GM19438 (cell line): ENCODE data around the gene TKT.
"Not testable (repeated sequence)": the region's sequence is repeated elsewhere in the genome, so short reads cannot be mapped to it uniquely, and the experiment has no call there.

ENCODE experiments used
- ATAC-seq: cut with Tn5 transposase; IDR thresholded peaks from one replicate; pipeline ENCODE4 v1.9.1; 2021; ENCODE audit warnings: low read depth; ENCODE audit not compliant: unreplicated experiment

The TKT gene, protein sequence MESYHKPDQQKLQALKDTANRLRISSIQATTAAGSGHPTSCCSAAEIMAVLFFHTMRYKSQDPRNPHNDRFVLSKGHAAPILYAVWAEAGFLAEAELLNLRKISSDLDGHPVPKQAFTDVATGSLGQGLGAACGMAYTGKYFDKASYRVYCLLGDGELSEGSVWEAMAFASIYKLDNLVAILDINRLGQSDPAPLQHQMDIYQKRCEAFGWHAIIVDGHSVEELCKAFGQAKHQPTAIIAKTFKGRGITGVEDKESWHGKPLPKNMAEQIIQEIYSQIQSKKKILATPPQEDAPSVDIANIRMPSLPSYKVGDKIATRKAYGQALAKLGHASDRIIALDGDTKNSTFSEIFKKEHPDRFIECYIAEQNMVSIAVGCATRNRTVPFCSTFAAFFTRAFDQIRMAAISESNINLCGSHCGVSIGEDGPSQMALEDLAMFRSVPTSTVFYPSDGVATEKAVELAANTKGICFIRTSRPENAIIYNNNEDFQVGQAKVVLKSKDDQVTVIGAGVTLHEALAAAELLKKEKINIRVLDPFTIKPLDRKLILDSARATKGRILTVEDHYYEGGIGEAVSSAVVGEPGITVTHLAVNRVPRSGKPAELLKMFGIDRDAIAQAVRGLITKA

DNA sequence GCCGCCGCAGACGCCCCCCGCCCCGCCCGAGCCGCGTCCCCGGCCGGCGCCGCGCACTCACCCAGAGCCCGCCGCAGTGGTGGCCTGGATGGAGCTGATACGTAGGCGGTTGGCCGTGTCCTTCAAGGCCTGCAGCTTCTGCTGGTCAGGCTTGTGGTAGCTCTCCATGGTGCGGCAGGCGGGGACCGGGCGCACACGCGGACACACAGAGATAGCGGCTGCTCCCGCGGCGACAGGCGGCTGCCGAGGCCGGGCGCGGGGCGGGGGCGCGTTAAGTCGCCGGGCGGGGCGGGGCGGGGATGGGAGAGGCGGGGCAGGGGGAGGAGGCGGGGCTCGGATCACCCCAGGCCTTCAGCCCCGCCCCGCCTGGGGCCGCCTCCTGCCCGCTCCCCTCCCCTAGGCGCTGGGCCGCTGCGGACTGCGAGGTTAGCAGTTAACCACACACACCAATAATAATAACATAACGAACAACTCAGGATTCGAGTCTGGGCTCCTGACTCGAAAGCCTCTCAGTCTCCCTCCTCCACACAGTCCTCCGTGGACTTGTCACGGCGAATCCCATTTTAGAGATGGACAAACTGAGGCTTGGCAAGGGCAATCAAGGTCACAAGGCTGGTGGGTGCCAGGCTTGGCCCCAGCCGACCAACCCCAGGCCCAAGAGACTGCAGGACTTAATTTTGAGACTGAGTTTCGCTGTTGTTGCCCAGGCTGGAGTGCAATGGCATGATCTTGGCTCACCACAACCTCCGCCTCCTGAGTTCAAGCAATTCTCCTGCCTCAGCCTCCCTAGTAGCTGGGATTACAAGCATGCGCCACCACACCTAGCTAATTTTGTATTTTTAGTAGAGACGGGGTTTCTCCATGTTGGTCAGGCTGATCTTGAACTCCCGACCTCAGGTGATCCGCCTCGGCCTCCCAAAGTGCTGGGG is at the start of gene TKT:
TSS of gene TKT (minus strand) at position 248 of the 929 bp plus-strand sequence. CDS start at position 168, 80 bp downstream.
- ATAC-seq: peak; percentile 50

DNA sequence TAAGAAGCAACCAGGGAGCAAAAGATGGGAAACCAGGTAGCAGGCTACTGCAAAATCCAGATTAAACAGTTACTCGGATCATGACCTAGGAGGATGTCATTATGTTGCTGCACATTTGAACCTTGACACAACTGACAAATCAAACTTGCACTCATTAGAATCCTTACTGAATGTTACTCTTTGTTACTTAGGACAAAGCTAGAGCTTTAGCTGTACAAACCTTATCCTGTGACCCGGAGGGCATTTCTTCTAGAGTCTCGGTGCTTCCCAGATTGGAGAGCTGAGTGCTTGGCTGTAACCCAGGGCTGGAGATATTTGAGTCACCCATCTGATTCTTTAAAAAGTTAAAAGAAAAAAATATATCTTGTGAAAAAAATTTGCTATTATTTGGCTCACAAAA is 48.1 kb upstream of the TKT start:
- no peak for ATAC-seq

DNA sequence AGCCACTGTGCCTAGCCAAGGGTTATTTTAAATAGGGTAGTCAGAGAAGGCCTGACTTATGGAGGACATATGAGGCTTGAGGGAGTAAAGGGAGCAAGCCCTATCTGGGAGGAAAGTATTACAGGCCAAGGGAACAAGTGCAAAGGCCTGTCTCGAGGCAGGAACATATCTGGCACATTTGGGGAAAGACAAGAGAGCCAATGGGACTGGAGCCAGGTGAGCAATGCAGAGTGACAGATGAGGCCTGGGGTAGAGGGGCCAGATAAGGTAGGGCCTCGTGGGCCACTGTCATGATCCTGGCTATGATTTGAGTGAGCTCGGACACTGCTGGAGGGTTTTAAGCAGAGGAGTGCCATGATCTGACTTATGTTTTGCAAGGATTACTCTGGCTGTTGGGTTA is 47.7 kb upstream of the TKT start:
- ATAC-seq: no peak

DNA sequence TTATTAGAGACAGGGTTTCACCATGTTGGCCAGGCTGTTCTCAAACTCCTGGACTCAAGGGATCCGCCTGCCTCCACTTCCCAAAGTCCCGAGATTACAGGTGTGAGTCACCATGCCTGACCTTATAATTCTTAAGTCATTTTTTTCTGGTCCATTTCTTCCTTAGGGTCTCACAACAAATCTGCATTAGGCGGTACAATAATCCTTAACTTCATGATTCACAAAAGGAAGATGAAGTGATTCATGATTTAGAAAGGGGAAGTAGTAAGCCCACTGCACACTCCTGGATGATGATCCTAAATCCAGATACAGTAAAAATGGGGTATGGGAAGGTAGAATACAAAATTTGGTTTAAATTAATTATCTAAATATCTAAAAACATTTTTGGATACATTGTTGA is 45.0 kb upstream of the TKT start:
- ATAC-seq: no peak

DNA sequence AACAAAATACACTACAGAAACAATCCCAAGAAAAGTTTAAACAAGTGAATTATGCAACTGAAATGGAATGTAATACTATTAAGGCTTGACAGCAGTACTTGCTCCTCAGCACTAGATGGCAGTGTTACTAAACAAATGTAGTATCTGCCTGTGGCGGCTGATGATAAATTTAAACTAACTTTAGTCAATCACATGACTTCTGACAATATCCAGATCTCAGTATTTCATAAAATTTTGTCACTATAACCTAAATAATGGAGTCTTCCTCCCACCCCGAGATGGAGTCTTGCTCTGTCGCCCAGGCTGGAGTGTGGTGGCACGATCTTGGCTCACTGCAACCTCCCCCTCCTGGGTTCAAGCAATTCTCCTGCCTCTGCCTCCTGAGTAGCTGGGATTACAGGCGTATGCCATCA is 43.8 kb upstream of the TKT start:
- not testable (repeated sequence) for ATAC-seq

DNA sequence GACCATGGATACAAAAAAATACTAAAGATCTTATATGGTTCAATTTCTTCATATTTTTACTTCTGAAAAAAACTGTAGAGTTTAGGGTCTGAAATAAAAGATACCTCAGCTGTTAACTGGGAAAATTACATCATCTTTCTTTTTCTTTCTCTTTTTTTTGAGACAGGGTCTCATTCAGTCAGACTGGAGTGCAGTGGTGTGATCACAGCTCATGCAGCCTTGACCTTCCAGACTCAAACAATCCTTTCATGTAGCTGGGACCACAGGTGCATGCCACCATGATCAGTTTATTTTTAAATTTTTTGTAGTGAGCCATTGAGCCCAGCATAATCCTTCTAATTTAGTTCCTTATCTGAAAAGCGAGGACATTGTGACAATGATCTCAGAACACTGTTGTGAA is 39.6 kb upstream of the TKT start:
- no peak for ATAC-seq

DNA sequence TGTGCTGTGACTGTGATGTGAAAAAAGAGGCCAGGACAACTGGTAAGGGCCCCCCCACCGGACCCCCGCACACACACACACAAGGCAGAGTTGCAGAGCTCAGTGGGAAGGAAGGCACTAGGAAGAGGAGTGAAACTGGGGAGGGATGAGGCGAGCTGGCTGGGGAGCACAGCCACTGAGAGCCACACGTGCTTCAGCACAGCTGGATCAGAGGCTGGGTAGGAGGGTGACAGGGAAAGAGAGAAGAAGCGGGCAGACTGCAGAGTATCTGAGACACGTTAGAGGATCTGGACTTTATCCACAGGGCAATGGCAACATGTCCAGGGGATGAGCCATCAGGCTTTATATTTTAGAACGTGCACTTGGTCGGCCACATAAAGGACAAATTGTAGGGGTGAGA is 38.0 kb upstream of the TKT start:
- ATAC-seq: no peak

DNA sequence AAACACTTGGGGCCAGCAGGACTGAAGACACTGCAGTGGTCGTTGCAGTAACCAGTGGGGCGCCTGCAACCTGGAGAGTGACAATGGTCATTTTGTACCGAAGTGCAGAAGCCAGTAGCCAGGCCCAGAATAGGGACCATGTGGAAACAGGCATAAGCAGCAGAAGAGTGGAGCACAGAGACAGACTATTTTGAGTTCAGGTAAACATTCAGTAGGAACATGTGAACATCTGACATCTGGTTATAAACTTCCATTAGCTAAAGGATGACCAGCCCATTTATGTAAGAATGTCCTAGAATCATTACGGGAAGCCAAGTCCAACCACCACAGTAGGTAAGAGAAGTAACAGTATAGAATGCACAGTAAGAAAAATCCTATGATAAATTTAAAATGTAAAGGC is 32.4 kb upstream of the TKT start:
- ATAC-seq: no peak

DNA sequence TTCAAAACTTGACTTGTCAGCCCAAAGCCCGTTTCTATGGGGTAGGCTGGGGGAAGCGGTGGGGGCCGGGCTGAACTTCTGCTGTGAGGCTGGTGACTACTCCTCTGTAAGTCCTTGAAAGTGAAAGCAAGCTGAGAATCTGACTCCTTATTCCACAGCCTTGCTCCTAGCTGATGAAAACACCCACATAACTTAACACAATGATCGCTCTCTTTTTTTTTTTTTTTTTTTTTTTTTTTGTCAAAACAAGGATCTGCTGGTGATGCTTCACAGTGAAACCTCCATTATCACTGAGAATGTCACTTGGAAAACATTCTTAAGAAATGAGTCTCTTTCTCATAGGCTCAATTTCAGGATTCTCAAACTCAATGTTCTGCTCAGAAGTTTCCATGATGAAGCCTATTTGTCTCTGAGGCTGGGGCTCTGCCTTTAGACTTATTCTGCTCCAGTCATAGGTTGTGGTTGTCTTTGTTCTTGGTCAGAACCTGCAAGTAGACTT is 31.4 kb upstream of the TKT start:
- no peak for ATAC-seq

DNA sequence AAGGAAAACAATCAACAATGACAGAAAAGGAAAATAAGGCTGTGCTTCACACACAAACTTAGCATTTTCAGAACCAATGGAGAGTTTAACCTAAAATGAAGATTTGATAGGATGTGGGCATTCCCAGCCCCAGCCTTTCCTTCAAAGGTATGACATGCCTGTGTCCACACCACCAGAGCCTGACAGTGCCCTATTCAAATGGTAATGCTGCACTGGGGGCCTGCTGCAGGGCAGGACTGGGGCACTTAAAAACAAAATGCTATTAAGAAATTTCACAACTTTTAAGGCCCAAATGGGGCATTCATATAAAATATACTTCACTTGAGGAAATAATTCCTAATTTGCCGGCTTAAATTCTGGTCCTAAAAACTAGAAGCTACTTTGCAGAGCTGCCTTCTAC is 30.9 kb upstream of the TKT start:
- no peak for ATAC-seq

DNA sequence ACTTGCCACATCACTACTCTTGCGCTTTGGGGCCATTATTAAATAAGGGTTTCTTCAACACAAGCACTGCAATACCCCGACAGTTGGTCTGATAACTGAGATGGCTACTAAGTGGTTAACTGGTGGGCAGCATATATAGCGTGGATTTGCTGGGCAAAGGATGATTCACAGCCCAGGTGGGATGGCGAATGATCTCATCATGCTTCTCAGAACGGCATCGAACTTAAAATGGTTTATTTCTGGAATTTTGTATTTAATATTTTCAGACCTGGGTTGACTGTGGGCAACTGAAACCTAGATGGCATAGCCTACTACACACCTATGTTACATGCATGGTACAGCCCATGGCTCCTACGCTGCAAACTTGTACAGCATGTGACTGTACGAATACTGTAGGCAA is 26.8 kb upstream of the TKT start:
- ATAC-seq: no peak

DNA sequence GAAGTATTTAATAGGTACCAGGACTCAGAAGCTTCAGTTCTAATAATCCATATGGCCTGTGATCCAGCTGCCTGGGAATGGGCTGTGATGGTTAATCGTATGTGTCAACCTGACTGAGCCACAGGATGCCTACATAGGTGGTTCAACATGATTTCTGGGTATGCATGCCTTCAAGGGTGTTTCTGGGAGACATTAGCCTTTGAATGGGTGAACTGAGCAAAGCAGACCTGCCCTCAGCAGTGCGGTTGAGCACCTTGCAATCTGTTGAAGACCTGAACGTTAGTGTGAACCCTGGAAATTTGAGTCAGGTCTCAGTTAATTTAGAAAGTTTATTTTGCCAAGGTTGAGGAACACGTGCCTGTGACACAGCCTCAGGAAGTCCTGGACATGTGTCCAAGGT is 22.8 kb upstream of the TKT start:
- ATAC-seq: no peak

DNA sequence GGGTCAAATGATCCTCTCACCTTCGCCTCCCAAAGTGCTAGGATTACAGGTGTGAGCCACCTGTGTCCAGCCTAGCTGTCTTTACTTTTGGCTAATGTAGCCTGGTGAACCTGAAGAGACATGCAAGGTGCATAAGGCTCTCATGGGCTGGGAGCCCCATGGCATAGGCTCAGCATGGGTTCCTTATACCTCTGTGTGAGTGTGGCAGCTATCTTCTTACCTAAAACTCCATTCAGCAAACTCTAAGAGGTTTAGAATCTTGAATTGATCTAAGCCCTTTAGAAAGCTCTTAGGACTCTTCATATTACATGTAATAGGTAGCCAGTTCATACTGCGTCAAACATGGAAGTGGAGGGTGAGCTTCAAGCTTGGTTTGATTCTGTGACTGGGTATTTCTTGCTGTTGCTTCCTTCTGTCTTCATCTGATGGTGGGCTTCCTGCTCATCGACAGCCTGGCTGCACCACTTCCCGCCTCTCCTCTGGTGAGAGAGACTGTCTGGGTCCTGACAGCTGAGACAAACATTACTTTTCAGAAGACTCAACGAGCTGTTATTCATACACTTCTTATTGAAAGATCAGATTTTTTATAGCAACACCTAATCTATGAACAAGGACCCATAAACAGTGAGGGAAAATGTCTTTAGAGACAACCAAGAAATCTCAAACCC is 19.2 kb upstream of the TKT start:
- ATAC-seq: no peak

DNA sequence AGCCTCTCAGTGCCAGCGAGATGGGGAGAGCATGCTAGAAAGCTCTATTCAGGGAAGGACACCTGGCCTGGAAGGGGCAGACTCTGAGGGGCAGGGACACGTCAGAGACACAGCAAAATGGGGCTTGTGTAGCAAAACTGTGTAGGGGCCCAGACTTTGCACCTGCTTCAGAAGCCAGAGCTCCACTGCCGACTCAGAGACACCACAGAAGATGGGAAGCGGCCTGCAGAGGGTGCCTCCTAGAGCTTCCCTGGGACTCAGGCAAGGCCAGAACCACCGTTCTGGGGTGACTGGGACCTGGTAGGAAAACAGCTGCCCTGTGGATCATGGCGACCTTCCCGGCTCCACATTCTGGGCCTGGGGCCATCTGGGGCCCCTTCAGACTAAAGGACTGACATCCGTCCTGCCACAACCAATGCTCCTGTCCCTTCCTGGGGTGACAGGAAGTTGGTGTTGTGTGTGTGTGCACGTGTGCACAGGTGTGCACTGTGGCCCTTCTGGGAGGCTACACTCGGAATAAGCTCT is 17.4 kb upstream of the TKT start:
- ATAC-seq: no peak

DNA sequence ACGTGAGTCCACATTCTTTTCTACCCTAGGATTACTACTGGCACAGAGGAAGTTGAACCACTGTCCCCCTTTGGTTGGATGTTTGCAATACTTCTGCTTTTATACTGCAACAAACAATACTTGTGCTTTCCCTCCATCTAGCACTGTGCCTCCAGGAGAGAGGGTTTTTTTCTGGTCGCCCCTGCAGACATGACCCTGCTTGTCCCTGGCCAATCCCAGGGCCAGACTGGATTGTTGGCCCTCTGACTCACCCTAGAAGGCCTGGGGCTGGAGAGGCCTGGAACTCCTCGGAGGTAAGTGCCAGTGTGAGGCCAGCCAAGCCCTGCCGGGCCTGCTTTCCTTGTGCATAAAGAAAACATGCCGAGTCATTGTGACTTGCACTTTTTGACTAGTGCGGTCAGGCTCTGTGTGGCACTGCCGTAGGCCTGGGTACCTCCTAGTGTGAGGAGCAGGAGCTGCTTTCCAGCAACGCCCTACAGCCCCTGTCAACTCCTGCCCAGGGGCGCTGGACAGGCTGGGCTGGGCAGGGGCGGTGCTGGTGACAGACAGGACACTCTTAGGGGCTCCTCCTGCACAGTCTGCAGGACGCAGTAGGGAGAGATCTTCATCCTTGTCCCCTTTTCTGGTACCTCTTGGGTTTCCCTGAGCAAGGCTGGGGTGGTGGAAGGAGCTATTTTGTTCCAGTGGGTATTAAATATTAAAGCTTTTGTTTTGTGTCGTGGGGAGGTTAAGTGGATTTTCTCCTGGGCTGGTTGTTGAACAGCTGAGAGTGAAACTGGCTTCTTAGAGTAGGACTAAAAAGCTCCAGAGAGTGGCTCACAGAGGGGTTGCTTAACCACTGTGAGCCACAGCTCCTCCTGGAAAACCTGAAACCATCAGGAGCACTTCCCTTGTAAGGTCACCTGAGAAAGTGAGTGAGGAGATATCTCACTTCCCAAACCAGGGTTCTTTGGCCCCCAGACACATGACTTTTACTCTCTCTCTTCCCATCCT is 14.4 kb upstream of the TKT start:
- ATAC-seq: no peak

DNA sequence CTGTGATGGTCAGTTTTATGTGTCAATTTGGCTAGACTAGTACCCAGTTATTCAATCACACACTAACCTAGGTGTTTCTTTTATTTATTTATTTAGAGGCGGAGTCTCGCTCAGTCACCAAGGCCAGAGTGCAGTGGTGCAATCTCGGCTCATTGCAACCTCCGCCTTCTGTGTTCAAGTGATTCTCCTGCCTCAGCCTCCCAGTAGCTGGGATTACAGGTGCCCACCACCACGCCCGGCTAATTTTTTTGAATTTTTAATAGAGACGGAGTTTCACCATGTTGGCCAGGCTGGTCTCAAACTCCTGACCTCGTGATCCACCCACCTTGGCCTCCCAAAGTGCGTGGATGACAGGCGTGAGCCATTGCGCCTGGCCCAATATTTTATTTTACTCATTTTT is 13.4 kb upstream of the TKT start:
- not testable (repeated sequence) for ATAC-seq

DNA sequence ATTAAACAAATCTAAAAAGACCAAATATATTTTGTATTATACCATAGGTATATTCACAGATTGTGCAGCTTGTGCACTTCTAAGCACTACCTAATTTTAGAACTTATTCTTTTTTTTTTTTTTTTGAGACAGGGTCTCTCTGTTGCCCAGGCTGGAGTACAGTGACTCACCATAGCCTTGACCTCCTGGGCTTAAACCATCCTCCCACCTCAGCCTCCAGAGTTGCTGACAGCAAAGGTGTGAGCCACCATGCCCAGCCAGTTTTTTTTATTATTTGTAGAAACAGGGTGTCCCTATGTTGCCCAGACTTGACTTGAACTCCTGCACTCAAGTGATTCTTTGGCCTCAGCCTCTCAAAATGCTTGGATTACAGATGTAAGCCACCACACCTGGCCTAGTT is 11.9 kb upstream of the TKT start:
- ATAC-seq: no peak

DNA sequence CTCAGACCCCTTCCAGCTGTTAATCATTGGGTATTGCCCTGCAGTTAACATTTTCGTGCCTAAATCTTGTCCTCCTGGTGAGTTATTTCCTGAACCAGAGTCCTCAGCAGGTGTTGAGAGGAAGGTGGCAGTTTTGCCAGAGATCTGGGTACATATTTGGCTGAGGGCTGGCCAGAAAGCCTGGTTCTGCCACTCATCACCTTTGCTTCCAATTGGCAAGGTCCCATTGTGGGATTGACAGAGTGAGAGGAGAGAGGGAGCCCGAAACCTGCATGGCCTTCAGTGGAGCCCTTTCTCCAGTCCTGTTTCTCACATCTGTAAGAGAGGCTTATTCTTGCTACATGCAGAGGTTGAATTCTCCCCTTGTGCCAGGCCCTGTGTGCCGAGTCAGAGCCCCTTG is 8.9 kb upstream of the TKT start:
- ATAC-seq: no peak

DNA sequence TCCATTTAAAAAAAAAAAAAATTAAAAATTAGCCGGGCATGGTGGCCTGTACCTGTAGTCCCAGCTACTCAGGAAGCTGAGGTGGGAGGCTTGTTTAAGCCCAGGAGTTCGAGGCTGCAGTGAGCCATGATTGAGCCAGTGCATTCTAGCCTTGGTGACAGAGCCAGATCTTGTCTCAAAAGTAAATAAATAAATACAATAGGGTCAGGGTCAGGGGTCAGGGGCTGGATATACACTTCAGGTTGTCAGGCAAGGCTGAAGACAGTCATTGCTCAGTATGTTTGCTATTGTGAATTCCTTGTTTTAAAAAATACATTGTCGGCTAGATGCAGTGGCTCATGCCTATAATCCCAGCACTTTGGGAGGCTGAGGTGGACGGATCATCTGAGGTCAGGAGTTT is 8.1 kb upstream of the TKT start:
- no peak for ATAC-seq
